Inflammatory macrophage (primary cell): ENCODE measurements around the gene RAB31.

ENCODE experiments used
- DNase-seq, 2 donors: peaks; one replicate each; pipeline ENCODE4 v3.0.0-alpha.2; 2020 to 2022

RAB31 gene

DNA sequence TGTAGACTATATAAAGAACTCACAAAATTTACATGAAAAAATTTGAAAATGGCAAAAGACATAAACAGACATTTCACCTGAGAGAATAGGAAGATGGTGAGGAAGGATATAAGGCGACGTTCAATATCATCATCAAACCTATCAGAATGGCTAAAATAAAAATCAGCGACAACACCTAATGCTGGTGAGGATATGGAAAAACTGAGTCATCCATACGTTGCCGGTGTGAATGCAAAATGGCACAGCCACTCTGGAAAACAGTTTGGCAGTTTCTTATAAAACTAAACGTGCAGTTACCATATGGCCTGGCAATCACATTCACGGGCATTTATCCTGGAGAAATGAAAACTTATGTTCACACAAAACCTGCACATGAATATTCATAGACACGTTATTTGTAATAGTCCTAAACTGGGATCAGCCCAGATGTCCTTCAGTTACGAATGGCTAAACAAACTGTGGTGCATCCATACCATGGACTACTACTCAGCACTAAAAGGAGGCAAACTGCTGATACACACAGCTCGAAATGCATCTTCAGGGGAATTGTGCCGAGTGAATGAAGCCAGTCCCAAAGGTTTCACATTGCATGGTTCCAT lies 114.6 kb downstream of the RAB31 start:
- no peak for DNase-seq

DNA sequence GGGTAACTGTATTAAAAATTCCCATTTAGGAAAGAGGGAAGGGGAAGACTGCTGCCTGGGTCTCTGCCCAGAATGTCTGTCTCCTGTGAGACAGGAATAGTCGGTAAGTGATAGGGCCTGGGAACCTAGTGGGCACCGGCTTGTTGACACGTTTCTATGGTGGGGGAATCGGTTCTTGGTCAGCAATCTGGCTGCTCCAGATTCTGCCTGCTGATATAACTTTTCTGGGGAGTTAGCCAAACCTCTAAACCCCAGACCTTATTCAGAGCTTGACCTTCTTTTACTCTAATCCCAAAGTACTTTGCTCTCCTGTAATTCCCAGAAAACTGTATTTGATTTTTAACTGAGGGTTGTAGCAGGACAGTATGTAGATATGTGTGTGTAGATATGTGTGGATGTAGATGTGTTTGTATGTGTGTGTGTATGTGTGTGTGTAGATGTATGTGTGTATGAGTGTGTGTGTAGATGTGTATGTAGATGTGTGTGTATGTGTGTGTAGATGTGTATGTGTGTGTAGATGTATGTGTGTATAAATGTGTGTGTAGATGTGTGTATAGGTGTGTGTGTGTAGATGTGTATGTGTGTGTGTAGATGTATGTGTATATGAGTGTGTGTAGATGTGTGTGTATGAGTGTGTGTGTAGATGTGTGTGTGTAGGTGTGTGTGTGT lies 115.8 kb downstream of the RAB31 start:
- DNase-seq: no peak

DNA sequence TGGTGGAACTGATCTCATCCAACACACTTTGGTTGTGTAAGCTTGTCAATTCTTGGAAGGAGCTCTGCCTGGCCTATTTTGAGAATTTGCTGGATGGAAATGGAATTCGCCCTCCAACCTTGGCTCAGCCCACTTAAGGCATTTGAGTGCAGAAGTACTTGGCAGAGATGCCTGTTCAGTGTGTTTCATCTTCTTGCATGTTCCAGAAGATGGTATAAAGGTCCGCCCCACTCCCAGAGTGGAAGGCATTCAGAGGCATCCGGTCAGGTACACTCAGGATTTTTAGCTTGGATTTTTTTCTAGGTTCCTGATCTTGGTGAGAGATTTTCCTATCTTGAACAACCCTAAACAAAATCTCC lies 116.4 kb downstream of the RAB31 start:
- no peak for DNase-seq

DNA sequence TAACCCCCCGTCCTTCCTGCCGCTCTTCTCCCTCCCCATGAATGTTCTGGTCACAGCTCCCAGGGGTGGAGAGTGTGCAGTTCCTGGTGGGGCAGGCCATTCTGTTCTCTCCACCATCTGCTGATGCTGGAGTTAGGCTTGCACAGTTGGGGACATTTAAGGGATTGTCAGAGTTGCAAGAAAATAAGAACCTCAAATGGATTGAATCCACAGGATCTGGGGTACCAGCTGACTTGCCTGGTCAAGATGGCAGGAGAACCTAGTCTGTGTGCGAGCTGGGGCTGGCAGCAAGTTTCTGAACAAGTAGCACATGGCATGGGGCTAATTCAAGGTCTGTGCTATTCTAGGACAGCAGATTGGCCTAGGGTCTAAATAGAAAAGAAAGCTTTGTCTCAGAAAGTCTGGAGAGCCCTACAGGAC lies 116.9 kb downstream of the RAB31 start:
- no peak for DNase-seq

DNA sequence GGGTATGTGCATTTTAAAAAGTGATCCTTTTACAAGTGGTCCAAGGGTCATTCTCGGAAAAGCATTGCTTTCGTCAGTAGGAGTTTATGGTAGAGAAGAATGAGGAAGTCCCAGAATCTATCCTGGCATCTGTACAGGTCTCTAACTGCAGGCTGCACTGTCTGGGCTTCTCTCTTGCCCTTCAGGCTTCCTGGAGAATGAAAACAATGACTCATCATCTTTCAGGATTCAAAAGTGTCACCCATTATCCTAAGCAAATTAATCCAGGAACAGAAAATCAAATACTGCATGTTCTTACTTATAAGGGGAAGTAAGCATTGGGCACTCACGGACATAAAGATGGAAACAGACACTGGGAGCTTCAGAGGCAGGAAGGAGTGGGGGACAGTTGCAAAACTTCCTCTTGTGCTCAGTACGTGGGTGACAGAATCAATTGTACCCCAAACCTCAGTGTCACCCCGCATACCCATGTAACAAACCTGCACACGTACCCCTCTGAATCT lies 117.5 kb downstream of the RAB31 start:
- peak; percentile 92 to 93 for DNase-seq

DNA sequence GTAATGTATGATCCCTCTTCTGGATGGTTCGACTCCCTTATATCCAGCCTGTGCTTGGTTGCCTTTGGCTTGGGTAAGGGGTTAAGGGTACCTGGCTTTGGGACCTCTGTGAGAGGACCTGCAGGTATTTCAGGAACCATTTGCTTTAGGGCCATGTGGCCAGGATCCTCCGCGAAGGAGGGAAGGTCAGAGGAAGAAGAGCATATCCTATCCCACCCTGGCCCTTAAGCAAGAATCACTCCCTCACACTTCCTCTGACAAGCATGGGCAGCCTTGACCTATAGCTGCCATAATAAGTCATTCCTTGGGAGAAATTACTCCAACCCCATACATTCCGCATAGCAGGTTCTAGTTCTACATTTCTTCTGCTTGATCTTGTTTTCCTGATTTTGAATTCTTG lies 118.6 kb downstream of the RAB31 start:
- peak; percentile 39 to 67 for DNase-seq

DNA sequence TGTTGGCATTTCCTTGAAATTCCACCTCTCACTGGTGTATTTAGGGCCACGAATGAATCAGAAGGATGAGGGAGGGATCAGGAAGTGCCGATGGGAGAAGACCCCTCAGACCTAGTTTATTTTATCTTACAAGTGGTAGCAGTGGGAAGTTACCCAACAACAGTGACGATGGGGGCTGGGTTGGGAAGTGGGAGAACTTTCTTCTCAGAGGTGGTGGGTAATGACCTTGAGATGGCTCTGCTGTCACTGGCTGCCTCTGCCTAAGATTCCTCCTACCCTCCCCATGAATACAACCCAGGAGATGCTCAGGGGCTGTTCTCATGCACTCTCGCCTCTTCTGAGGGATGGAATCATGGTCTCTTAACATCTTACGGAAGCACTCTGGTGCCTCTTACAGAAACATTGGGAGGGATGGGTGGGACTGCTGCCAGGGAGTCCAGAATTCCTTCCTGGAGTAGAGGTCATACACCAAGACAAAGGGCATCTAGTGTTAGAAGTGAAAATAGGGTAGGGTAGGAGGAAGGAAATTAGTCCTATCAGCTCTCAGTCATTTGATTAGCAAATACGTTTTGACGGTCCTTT lies 119.2 kb downstream of the RAB31 start:
- DNase-seq: peak in 1 of 2 donors; percentile 37

DNA sequence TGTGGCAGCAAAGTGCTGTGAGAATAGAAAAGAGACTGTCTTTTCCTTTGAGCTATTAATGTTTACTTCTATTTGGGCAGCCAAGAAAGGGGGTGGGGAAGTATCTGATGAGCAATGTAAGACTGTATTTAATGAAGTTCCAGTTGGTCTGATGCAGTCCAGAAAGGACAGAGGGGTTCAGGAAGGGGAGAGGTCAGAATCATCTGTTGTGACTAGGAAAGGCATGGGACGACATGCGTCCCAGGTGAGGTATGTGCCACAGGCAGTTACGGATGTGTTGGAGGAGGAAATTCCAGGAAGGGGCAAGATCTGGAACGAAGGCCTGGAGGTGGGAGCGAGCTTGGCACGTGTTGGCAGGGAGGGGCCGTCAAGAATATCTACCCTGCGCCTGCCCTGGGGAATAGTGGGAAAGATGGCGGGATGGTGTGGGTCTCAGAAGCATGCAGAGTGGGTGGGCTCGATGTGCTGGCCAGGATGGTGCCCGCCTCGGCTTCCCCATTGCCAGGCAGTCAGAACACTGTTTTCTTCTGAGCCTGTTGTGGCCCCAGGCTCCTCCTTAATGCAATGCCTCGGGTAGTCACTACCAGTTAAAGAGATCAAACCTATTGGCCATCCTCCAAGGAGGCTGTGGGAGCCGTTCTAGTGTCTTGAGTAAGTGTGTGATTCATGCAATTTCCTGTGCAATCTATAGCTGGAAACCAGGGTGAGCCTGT lies 119.8 kb downstream of the RAB31 start:
- DNase-seq: peak; percentile 97

DNA sequence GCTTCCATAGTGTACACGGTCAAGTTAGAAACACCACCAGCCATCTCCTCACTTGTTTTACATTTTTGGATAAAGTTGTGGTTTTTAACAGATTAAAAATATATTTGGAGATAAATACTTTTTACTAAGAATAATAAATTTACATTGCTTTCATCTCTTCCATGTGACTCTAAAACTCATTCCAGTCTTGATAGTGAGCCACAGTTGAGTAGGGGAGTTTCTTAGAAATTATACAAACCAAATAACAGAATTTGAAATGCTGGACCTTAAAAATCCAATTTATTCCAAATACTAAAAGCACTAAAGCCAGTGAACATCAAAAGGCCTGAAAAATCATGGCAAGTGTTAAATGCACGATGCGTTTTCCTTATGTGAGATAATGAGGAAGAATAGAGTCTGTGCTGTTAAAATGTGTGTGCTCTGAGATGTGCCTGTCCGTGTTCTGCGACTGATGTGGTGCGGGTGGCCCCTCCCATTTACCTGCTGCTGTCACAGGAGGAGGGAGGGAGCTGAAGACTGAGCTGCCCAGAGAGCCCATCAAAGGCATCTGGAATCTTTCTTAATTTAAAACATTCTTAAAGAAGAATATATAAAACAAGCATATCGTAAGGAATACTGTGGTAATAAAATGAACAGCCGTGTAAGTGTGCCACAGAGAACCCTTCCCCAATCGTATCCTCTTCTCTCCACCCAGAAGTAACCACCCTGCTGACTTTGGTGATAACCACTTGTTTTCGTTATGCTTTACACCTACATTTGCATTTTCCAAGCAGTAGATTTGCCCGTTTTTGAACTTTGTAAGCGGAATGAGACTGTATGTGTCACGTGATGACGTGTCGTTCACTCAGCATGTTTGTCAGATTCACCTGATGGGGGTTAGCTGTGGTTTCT lies 120.7 kb downstream of the RAB31 start:
- peak; percentile 30 to 73 for DNase-seq

DNA sequence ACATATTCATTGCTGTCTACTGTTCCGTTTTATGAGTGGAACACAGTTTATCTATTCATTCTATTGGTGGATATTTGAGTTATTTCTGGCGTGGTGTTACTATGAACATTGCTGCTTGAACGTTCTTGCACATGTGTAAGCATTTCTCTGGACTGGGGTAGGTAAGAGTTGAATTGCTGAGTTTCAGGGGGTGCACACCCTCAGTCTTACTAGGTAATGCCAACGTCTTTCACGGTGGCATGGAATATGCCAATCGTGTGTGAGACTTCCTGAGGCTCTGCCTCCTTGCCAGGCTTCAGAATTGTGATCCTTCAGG lies 121.3 kb downstream of the RAB31 start:
- DNase-seq: no peak

DNA sequence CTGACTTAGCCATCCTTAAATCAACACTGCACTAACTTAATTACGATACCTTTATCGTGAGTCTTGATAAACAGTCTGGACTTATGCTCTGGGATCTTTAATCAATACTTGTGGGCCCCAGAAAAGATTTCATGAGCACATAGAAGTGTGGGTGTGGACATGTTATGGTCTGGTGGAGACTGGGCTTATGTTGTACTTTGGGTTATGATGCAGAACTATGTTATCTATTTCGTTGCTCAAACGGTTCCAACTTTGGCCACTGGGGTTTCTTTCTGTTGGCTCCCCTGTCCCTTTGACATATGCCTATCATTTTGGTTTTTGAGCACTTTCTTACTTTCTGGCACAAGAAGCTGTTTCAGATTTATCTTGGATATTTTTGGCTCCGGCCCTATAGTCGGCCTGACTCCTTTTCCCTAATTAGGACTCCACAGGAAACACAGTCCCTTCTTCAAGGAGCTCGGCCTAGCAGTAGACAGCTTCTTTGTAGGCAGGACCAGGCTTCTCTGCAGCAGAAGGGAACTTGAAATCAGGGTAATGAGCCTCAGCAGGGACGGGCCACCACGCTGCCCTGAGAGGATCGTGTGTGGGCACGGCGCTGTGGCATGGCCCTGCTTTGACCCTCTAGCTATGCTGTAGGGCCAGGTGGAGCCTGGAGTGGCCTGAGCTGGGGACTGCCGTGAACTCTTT lies 123.1 kb downstream of the RAB31 start:
- DNase-seq: peak in 1 of 2 donors; percentile 55

DNA sequence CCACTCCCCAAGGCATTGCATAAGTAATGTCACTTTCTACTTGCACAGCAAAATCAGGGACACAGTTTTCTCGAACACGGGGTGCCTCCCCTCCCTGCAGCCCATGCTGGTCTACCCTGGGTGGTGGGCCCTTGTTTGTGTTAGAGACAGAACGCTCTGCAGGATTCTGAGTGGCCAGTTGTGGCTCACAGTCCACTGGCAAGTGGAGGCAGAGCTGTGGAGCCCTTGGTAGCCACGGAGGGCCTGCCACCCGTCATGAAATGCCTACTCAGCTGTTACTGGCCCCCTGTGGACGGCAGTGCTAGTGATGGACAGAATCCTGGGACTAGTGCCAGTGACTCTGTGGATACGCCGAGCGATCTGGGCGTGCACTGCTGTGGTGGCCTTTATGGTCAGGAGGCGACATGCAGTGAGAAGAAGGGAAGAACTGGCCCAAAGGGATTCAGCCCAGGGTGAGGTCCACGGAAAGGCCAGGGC lies 123.7 kb downstream of the RAB31 start:
- no peak for DNase-seq

DNA sequence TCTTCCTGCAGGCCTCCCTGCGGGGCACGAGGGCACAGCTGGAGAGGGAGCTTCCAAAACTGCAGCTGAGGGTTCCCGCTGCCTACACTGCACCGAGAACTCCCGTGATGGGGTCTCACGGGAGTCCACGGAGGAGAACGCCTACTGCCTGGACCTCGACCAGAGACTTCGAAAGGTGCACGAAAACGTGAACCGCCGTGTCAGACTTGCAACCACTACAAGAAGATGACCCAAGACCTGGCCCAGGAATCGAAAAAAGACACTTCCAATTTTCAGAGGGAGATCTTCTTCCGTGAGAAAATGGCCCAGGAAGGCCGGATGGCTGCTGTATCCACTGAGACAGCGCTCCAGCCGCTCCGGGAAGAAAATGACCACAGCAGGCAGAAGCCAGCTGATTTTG lies 124.8 kb downstream of the RAB31 start:
- no peak for DNase-seq

DNA sequence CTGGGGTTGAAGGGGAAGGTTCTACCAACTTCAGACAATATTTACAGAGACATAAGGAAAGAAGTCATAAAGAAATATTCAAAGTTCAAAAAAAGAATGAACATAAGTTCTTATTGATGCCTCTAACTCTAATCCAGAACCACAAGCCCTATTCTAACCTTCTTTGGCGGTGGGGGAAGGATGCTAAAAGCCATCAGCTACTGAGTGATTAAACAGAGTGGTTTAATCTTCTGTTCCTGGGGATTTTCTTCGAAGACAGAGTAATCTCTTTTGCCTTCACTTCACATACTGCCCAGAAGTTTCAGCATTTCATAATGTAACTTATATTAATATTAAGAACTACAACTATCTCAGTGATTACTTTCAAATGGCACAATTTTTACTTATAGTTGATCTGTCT lies 126.5 kb downstream of the RAB31 start:
- DNase-seq: no peak

DNA sequence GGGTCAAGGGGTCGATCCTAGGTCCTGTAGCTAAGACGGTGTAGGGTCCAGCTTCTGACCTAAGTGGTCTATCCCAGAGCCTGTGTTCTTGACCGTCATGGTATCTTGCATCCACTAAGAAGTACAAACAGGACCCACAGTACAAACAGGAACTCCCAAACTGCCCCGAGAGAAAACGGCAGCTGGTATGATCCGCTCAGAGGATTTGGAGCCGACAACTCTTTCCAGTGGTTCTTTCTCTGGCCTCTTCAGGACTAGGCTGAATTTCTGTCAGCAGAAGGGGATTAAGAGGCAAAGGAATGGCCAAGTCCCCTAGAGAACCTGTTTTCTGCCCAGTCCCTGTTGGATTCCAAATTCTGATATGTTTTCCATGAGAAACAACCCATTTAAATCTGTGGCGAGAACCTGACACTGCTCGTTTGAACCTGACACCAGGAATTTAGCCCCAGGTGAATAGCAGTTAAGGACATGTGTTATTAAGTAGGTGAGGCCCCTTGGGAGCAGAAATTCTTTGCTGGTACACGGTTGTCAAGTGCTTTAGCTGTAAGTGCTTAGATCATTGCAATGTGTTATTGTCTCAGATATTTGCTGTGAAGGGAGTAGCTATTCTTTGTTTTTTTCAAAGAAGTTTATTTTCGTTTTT lies 127.1 kb downstream of the RAB31 start:
- DNase-seq: no peak

DNA sequence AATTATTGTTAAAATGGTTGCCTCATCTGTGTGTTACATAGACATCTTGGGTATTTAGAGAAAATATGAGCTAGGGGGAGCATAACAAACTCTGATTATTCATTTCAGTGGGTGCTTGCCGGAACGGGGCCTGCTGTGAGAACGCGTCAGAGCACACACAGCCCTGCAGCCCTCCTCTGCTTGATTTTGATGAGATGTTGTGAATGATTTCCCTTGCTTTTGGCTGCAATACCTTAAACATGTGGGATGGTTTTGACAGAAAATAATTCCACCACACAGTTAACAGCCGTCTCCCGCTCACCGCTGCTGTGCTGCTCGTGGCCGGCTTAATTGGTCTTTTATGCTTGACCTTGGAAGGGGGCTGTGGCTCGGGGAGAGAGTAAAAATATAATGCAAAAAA lies 127.7 kb downstream of the RAB31 start:
- DNase-seq: no peak

DNA sequence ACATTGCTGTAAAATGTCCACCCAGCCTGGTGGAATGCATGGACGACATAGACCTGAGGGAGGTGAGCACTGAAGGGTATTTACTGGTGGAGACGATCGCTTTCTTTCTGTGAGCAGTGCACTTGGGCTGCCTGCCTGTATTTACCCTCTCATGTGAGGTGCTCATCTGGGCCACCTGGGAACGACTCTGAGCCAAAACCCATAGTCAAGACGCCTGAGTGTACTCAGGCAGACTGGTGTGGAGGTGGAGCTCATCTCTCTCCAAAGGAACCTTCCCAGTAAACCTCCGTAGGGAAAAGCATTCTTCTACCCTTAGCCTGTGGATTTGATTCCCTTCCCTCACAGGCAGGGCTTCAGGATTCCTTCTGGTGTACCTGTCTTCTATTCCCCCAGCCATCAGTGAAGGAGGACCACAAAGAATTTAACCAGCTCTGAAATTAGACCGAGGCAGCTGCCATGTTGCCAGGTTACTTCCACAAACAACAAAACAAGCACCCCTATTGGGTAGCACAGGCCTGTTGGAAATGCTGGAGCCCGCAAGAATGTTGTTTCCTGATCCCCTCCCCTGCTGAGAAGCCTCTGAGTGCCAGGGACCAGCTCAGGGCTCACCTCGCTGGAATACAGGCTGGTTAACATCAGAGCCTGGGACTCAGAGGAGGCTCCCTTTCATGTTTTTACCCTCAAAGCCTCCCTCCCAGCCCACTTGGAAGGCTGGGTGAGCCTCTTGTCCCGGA lies 130.2 kb downstream of the RAB31 start:
- DNase-seq: no peak

DNA sequence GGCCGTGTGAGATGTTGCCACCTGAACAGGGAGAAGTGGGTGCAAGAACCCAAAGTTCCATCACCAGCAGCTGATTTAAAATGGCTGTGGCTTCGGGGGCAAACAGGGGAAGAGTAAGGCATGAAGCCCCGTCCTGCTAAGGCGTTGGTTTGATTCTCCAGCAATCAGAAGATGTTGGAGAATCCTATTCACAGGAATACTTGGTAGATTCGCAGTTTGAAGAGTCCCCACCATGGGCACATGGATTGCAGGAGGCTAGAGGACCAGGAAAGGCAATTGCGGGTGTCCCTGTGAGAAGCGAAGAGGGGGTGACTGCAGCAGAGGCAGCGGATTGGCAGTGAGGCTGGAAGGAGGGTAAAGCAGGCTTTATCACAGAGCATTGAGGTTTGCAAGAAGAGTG lies 131.1 kb downstream of the RAB31 start:
- no peak for DNase-seq

DNA sequence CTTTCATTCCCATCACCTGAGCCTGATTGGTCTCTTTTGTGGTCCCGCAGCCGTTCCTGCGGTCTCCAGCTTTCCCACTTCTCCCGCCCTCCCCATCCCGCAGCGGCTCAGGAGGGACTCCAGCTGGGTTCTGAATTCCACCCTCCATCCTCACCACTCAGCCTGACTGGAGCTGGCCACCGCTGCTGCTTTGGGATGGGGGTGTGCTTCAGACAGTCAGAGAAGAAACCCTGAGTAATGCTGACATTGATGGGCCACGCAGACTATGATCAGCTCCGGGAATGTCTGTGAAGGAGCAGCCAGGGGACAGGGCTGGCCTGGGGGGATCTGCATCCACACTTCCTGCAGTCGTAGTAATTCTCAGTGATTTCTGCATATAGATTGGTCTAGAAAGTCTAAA lies 131.8 kb downstream of the RAB31 start:
- DNase-seq: no peak

DNA sequence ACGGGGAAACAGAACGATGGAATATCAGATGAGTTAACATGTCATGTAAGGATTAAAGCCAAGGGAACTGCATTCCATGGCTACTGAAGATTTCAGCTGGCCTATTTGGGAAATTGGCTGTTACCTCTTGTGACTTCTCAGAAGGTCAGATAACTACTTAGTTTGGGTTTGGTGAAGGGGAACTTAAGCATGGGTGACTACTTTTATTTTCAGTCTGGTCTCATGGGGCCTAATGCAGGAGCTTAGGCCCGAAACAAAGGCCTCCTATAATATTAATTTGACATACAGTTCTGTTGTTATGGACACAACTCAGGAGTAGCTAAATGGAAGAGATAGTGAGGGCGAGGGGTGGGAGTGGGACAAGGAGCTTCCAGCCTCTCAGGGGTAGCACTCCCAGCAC lies 133.7 kb downstream of the RAB31 start:
- DNase-seq: no peak

DNA sequence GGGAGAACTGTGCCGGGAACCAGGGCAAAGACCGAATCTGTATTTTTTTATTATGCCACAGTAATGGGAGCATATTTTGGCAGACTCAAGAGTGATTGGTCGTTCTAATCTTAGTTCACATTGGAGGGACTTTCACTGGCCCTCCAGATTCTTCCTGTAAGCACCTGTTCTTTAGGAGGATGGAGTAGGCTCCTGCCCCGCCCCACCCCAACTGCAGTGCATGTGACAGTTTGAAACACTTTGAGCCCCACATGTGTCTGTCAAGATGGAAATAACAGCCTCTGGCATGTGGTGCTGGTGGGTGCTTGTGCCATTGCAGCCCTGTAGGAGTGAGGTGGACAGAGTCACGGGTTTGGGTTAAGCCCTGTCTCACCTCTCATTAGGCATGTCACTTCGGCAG lies 134.3 kb downstream of the RAB31 start:
- DNase-seq: no peak
